A172 (cell line): ENCODE measurements around the gene TMEM50A. TPM values are rescaled to one million over a fixed set of nuclear protein-coding genes. Genes with fewer than 3 reads are reported as not detected.
A peak's percentile ranks its signal among the peaks of the same experiment; 100 is the strongest.
"Not testable (repeated sequence)": the region's sequence is repeated elsewhere in the genome, so short reads cannot be mapped to it uniquely, and the experiment has no call there.

Experiments used
- DNase-seq: peaks from one replicate; pipeline ENCODE4 v3.0.0-alpha.2; 2015; ENCODE audit warnings: low spot score
- total RNA-seq: library from RNA; depleted of rRNA; stranded (reverse); fragments of >200 nt; shearing (Covaris generic); gene quantifications from 2 replicates; pipeline ENCODE4 v1.2.3, GENCODE V29; 2014

The TMEM50A gene
- total RNA-seq, 1 experiment from 2014 or later = 78.7 TPM

GRCh38 chr1:25336922-25337354, 1.2 kb upstream of the TMEM50A start:
- not testable (repeated sequence) for DNase-seq

- not testable (repeated sequence) for DNase-seq
Observed at GRCh38 chr1:25337483-25338187, 499 bp upstream of the TMEM50A start.

GRCh38 chr1:25338986-25339385, 852 bp downstream of the TMEM50A start:
- DNase-seq = no peak

GRCh38 chr1:25341746-25342145, 3.6 kb downstream of the TMEM50A start:
- no peak for DNase-seq

GRCh38 chr1:25342846-25343245, 4.7 kb downstream of the TMEM50A start:
- DNase-seq = no peak

GRCh38 chr1:25343872-25344271, 5.7 kb downstream of the TMEM50A start:
- DNase-seq = peak; percentile 46

- no peak for DNase-seq
Observed at GRCh38 chr1:25347556-25347955, 9.4 kb downstream of the TMEM50A start.

GRCh38 chr1:25349606-25350005, 11.5 kb downstream of the TMEM50A start:
- DNase-seq = no peak

- DNase-seq = no peak
Observed at GRCh38 chr1:25355841-25356395, 17.8 kb downstream of the TMEM50A start.

- no peak for DNase-seq
Observed at GRCh38 chr1:25356441-25356840, 18.3 kb downstream of the TMEM50A start.

GRCh38 chr1:25356848-25357247, 18.7 kb downstream of the TMEM50A start:
- no peak for DNase-seq

- DNase-seq = peak; percentile 67
Observed at GRCh38 chr1:25360596-25361581, 22.8 kb downstream of the TMEM50A start.

- no peak for DNase-seq
Observed at GRCh38 chr1:25361901-25362300, 23.8 kb downstream of the TMEM50A start.

- DNase-seq = not testable (repeated sequence)
Observed at GRCh38 chr1:25362634-25363559, 24.8 kb downstream of the TMEM50A start.

GRCh38 chr1:25369241-25369640, 31.1 kb downstream of the TMEM50A start:
- DNase-seq = no peak

- not testable (repeated sequence) for DNase-seq
Observed at GRCh38 chr1:25369691-25370271, 31.6 kb downstream of the TMEM50A start.

- peak; percentile 26 for DNase-seq
Observed at GRCh38 chr1:25371757-25372156, 33.6 kb downstream of the TMEM50A start.

- DNase-seq = not testable (repeated sequence)
Observed at GRCh38 chr1:25378367-25378766, 40.2 kb downstream of the TMEM50A start.

- DNase-seq = not testable (repeated sequence)
Observed at GRCh38 chr1:25382543-25382942, 44.4 kb downstream of the TMEM50A start.

GRCh38 chr1:25383090-25383489, 45.0 kb downstream of the TMEM50A start:
- not testable (repeated sequence) for DNase-seq

- not testable (repeated sequence) for DNase-seq
Observed at GRCh38 chr1:25383875-25384274, 45.7 kb downstream of the TMEM50A start.
